ENCODE measurements around the gene GAB1. TPM values are rescaled to one million over a fixed set of nuclear protein-coding genes. Genes with fewer than 3 reads are reported as not detected.

GAB1 gene
- total and polyA plus RNA-seq, 4 donors, result 2.4 to 31.3 (median 6.9) TPM

DNA sequence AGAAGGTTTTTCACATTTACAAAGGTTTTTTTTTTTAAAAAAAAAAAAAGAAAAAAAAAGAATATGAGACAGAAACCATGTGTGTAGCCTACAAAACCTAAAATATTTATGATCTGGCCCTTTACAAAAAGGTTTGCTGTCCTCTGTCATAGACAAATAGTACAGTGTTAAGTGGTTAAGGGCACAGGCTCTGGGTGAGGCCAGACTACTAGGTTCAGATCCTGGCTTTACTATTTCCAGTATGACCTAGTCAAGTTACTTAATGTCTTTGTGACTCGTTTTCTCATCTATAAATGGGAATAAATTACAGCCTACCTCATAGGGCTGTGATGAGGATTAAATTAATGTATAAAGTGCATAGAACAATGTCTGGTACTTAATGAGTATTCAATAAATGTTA, 56.5 kb downstream of the GAB1 start:
- WGBS, result 86% methylated on average over 1 of the region's 1 CpG
- H3K9ac ChIP-seq (ENCODE audit: low read depth in 1 of 2, low read length in 2 of 2), result no peak overlapping the region
- no peak overlapping the region for H3K4me3 ChIP-seq (ENCODE audit: low read depth in 1 of 3, low read length in 3 of 3)
- peaks cover 3 to 25% (median 10%) of the 10 kb centered on the region in 4 donors for H3K4me1 ChIP-seq (ENCODE audit: control insufficient read depth in 4 of 4, insufficient read depth in 4 of 4, low read length in 3 of 4)
- H3K27ac ChIP-seq (ENCODE audit: low read depth in 1 of 2, low read length in 2 of 2), result no peak overlapping the region
- H3K36me3 ChIP-seq (ENCODE audit: control insufficient read depth in 4 of 4, insufficient read depth in 3 of 4, low read depth in 1 of 4, low read length in 3 of 4), result no peaks in the 10 kb centered on the region
- H3K9me3 ChIP-seq (ENCODE audit: control insufficient read depth in 4 of 4, low read length in 3 of 4), result no peaks in the 10 kb centered on the region
- TF ChIP-seq GABPA (IDR thresholded peaks at IDR 0.05 in 1 of 2, conservative IDR thresholded peaks at IDR 0.05 in 1 of 2), result no peak
- no peak for TF ChIP-seq HNF4A (conservative IDR thresholded peaks at IDR 0.05)
- no peak for TF ChIP-seq TAF1 (conservative IDR thresholded peaks at IDR 0.05)
- TF ChIP-seq, protein P1, sequence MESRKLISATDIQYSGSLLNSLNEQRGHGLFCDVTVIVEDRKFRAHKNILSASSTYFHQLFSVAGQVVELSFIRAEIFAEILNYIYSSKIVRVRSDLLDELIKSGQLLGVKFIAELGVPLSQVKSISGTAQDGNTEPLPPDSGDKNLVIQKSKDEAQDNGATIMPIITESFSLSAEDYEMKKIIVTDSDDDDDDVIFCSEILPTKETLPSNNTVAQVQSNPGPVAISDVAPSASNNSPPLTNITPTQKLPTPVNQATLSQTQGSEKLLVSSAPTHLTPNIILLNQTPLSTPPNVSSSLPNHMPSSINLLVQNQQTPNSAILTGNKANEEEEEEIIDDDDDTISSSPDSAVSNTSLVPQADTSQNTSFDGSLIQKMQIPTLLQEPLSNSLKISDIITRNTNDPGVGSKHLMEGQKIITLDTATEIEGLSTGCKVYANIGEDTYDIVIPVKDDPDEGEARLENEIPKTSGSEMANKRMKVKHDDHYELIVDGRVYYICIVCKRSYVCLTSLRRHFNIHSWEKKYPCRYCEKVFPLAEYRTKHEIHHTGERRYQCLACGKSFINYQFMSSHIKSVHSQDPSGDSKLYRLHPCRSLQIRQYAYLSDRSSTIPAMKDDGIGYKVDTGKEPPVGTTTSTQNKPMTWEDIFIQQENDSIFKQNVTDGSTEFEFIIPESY (IDR thresholded peaks at IDR 0.05), result no peak
- DNase-seq (ENCODE audit: low spot score), result no peak
- no peaks in the 10 kb centered on the region for H3K27me3 ChIP-seq (ENCODE audit: control insufficient read depth in 4 of 4, insufficient read depth in 4 of 4, low read length in 3 of 4)

DNA sequence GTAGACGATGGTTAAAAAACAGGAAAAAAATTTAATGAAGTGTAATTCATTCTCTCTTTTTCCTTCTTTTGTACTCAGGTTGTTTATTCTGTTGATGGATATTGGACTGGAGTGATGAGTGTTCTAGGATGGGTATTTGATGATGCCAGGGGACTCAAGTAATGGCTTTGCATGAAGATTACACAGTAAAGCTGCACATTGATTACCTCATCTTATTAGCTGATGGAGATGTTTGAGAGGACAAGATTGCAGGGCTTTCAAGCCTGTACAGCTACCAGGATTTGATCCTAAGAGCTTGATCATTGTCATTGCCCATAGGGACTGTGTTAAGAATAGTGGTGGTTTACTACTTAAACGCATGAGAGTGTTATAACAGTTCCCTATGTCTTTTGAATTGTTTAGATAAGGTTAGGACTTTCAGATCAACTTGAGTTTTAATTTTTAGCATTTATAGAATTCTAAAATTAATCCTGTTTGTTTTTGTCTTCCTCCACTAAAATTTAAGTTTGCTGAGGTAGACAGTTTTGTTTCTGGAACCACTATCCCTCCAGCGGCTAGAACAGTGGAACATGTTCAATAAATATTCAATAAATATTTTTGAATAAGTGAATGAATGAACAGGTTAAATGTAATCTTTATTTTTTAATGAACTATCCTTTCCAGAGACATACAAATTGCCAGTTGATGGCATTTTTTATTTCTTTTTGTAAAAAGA, 58.2 kb downstream of the GAB1 start:
- no peaks in the 10 kb centered on the region for H3K9me3 ChIP-seq (ENCODE audit: control insufficient read depth in 4 of 4, low read length in 3 of 4)
- no peak overlapping the region for H3K9ac ChIP-seq (ENCODE audit: low read depth in 1 of 2, low read length in 2 of 2)
- no peak overlapping the region for H3K4me3 ChIP-seq (ENCODE audit: low read depth in 1 of 3, low read length in 3 of 3)
- no peak overlapping the region for H3K27ac ChIP-seq (ENCODE audit: low read depth in 1 of 2, low read length in 2 of 2)
- H3K4me1 ChIP-seq (ENCODE audit: control insufficient read depth in 4 of 4, insufficient read depth in 4 of 4, low read length in 3 of 4), result peaks cover 2 to 16% (median 6%) of the 10 kb centered on the region in 4 donors
- DNase-seq (ENCODE audit: low spot score), result no peak
- WGBS, result 87% methylated on average over 3 of the region's 3 CpGs
- H3K27me3 ChIP-seq (ENCODE audit: control insufficient read depth in 4 of 4, insufficient read depth in 4 of 4, low read length in 3 of 4), result no peaks in the 10 kb centered on the region
- H3K36me3 ChIP-seq (ENCODE audit: control insufficient read depth in 4 of 4, insufficient read depth in 3 of 4, low read depth in 1 of 4, low read length in 3 of 4), result no peaks in the 10 kb centered on the region
- TF ChIP-seq, protein P2, sequence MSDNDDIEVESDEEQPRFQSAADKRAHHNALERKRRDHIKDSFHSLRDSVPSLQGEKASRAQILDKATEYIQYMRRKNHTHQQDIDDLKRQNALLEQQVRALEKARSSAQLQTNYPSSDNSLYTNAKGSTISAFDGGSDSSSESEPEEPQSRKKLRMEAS (IDR thresholded peaks at IDR 0.05), result no peak

DNA sequence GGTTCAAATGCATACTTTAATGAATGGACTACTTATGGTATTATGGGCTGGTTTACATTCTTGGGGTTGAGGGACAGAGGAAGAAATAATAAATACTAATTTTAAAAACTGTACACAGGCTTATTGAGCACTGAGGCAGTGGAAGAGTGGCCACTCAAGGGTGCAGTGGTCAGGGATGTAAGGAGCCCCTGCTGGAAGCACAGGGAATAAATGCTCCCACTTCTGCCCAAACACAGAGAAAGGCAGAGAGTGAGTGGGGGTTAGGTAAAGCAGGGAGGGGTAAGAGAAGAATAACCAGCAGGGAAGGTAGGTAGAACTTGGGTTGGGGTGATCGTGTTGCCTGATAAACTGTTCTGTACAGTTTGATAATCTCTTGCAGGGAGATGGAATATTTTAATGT, 60.0 kb downstream of the GAB1 start:
- DNase-seq (ENCODE audit: low spot score), result no peak
- Histone ChIP-seq H3K36me3 (ENCODE audit: control insufficient read depth in 4 of 4, insufficient read depth in 3 of 4, low read depth in 1 of 4, low read length in 3 of 4) (no peaks in the 10 kb centered on the region), H3K4me1 (ENCODE audit: control insufficient read depth in 4 of 4, insufficient read depth in 4 of 4, low read length in 3 of 4) (peaks cover 0 to 3% (median under 1%) of the 10 kb centered on the region in 4 donors), H3K4me3 (ENCODE audit: low read depth in 1 of 3, low read length in 3 of 3) (no peak overlapping the region), H3K27ac (ENCODE audit: low read depth in 1 of 2, low read length in 2 of 2) (no peak overlapping the region), H3K9ac (ENCODE audit: low read depth in 1 of 2, low read length in 2 of 2) (no peak overlapping the region), H3K27me3 (ENCODE audit: control insufficient read depth in 4 of 4, insufficient read depth in 4 of 4, low read length in 3 of 4) (no peaks in the 10 kb centered on the region), H3K9me3 (ENCODE audit: control insufficient read depth in 4 of 4, low read length in 3 of 4) (no peaks in the 10 kb centered on the region)
- 91% methylated on average over 1 of the region's 1 CpG for WGBS
- no peak for TF ChIP-seq EGR1 (IDR thresholded peaks at IDR 0.05; ENCODE audit: low read depth in 2 of 2)
- TF ChIP-seq SP1 (IDR thresholded peaks at IDR 0.05), result no peak
- TF ChIP-seq, protein P2 (IDR thresholded peaks at IDR 0.05), result no peak
- TF ChIP-seq, protein P1 (IDR thresholded peaks at IDR 0.05), result no peak
- no peak for TF ChIP-seq YY1 (IDR thresholded peaks at IDR 0.05)
- no peak for TF ChIP-seq JUND (IDR thresholded peaks at IDR 0.05)
- no peak for TF ChIP-seq GABPA (IDR thresholded peaks at IDR 0.05 in 1 of 2, conservative IDR thresholded peaks at IDR 0.05 in 1 of 2)

Measured in liver (tissue), 9 donors.